Mesendoderm (in vitro differentiated cells): ENCODE results near the gene ZNF618.

Source experiments
- DNase-seq: peaks from one replicate; pipeline ENCODE4 v3.0.0; 2013
- H2AK5ac ChIP-seq: 2 replicates; pipeline ENCODE4 v1.6.1; 2013; ENCODE audit warnings: low read length, inconsistent platforms
- H2BK120ac ChIP-seq: 2 replicates; pipeline ENCODE4 v1.6.1; 2013; ENCODE audit warnings: low read depth, mild to moderate bottlenecking, low read length, moderate library complexity, mixed read lengths
- H2BK15ac ChIP-seq: replicated peaks from 2 replicates; pipeline ENCODE4 v1.6.1; 2013; ENCODE audit warnings: low read depth, mild to moderate bottlenecking, moderate library complexity
- H2BK5ac ChIP-seq: 2 replicates; pipeline ENCODE4 v1.6.1; 2013; ENCODE audit warnings: low read length, inconsistent platforms
- H3K18ac ChIP-seq: 2 replicates; pipeline ENCODE4 v1.6.1; 2013; ENCODE audit warnings: mild to moderate bottlenecking, low read length, mixed read lengths
- H3K23ac ChIP-seq: one replicate; pipeline ENCODE4 v1.6.1; 2013; ENCODE audit warnings: low read length
- H3K27ac ChIP-seq: 2 replicates; pipeline ENCODE4 v1.5.1; 2013; ENCODE audit warnings: low read depth, mild to moderate bottlenecking, inconsistent platforms, low read length, moderate library complexity
- H3K27me3 ChIP-seq: 2 replicates; pipeline ENCODE4 v1.6.1; 2013; ENCODE audit warnings: low read length, control low read depth, mild to moderate bottlenecking, inconsistent platforms; ENCODE audit not compliant: insufficient read depth, poor library complexity
- H3K36me3 ChIP-seq: 2 replicates; pipeline ENCODE4 v1.6.1; 2013; ENCODE audit warnings: low read length, inconsistent platforms; ENCODE audit not compliant: control insufficient read depth, insufficient read depth
- H3K4ac ChIP-seq: one replicate; pipeline ENCODE4 v1.6.1; 2013; ENCODE audit warnings: low read depth, mild to moderate bottlenecking, low read length, moderate library complexity
- H3K4me1 ChIP-seq: 2 replicates; pipeline ENCODE4 v1.6.1; 2013; ENCODE audit warnings: low read depth, low read length, inconsistent platforms; ENCODE audit not compliant: control insufficient read depth
- H3K4me2 ChIP-seq: 2 replicates; pipeline ENCODE4 v1.6.1; 2013; ENCODE audit warnings: low read length
- H3K4me3 ChIP-seq: 2 replicates; pipeline ENCODE4 v1.5.1; 2013; ENCODE audit warnings: mild to moderate bottlenecking, low read length
- H3K56ac ChIP-seq: one replicate; pipeline ENCODE4 v1.6.1; 2013; ENCODE audit warnings: low read length
- H3K79me1 ChIP-seq: 2 replicates; pipeline ENCODE4 v1.6.1; 2013; ENCODE audit warnings: low read length, inconsistent platforms
- H3K79me2 ChIP-seq: 2 replicates; pipeline ENCODE4 v1.6.1; 2013; ENCODE audit warnings: mild to moderate bottlenecking, low read length; ENCODE audit not compliant: control insufficient read depth, insufficient read depth
- H3K9ac ChIP-seq: 2 replicates; pipeline ENCODE4 v1.6.1; 2013; ENCODE audit warnings: low read length, inconsistent platforms
- H4K5ac ChIP-seq: one replicate; pipeline ENCODE4 v1.6.1; 2013; ENCODE audit warnings: low read length
- H4K8ac ChIP-seq: one replicate; pipeline ENCODE4 v1.6.1; 2013; ENCODE audit warnings: low read depth, mild to moderate bottlenecking, control low read depth, low read length, moderate library complexity
- WGBS: extraction: QIAGEN DNeasy Blood & Tissue Kit; methylation state at CpG from one replicate; pipeline ENCODE4 v1.1.7; 2013; ENCODE audit warnings: low lambda C conversion rate, missing lambda C conversion rate; ENCODE audit not compliant: insufficient coverage; ENCODE audit errors: extremely low coverage; 5-methylcytosine and 5-hydroxymethylcytosine counted together

The ZNF618 gene

DNA sequence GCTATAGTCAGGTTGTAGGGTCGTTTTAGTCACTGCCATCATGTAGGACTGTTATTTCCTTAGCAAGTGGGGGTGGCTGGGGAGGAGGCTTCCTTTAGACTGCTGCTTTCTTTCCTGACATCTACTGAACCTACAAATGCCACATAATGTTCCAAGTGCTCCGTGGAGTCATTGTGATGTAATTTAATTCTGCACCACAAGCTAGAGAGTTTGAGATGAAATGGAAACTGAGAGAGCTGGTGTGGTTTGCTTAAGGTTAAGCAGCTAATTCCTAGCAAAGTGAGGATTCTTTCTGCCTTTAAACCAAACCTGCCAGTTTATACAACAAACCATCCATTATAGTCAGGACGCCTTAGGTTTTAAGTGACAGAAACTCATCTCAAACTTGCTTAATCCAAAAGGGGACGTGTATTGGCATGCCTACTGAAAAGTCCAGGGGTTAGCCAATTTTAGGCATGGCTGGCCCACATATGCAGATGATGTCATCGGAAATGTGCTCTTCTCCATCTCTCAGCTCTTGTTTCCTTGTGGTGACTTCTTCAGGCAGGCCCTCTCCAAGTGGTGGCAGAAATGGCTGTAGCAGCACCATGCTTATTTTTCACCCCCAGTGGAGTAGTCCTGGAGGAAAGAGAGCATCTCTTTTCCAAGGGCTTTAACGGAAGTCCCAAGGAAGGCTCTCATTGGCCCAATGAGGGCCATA lies 30.5 kb downstream of the ZNF618 start:
- Histone ChIP-seq H3K9ac (no peak overlapping the region), H2BK15ac (no peak overlapping the region), H2BK5ac (no peak overlapping the region), H3K23ac (no peak overlapping the region), H3K4ac (no peak overlapping the region), H2AK5ac (no peak overlapping the region), H3K4me1 (no peaks in the 10 kb centered on the region), H4K8ac (no peak overlapping the region), H3K4me2 (no peak overlapping the region), H3K79me2 (peaks cover 5% of the 10 kb centered on the region), H3K27me3 (no peaks in the 10 kb centered on the region), H3K4me3 (no peak overlapping the region), H3K36me3 (no peaks in the 10 kb centered on the region), H2BK120ac (no peak overlapping the region), H4K5ac (no peak overlapping the region), H3K56ac (no peak overlapping the region), H3K79me1 (peaks cover 23% of the 10 kb centered on the region), H3K18ac (no peak overlapping the region), H3K27ac (no peak overlapping the region)
- no CpG with 5 or more reads among the region's 6 CpGs for WGBS
- no peak for DNase-seq

GRCh38 chr9:113907282-113907681 lies 31.2 kb downstream of the ZNF618 start:
- Histone ChIP-seq H3K79me2 (peaks cover 5% of the 10 kb centered on the region), H2BK15ac (no peak overlapping the region), H3K18ac (no peak overlapping the region), H3K4me3 (no peak overlapping the region), H3K4ac (no peak overlapping the region), H3K27ac (no peak overlapping the region), H3K4me1 (no peaks in the 10 kb centered on the region), H3K56ac (no peak overlapping the region), H4K8ac (no peak overlapping the region), H3K23ac (no peak overlapping the region), H2BK120ac (no peak overlapping the region), H3K36me3 (no peaks in the 10 kb centered on the region), H3K27me3 (no peaks in the 10 kb centered on the region), H2BK5ac (no peak overlapping the region), H3K9ac (no peak overlapping the region), H3K4me2 (no peak overlapping the region), H3K79me1 (peaks cover 22% of the 10 kb centered on the region), H2AK5ac (no peak overlapping the region), H4K5ac (no peak overlapping the region)
- no peak for DNase-seq
- WGBS: no CpG with 5 or more reads among the region's 5 CpGs

DNA sequence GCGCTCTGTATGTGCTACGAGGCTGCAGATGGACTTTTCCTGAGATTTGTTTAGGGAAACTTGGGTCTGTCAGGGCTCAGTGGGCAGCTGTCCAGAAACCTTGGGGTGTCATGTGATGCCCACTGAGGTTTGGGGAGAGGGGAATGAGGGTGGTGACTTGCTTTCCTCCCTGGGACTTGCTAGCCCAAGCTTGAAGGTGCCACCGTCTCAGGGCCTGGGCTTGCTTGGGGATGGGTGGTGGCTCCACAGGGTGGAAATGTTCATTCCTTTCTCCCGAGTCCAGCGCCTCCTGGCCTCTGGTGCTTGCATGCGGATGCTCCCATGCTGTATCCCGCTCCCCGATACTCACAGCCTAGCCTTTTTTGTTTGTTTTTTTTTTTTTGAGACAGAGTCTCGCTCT lies 33.3 kb downstream of the ZNF618 start:
- no CpG with 5 or more reads among the region's 9 CpGs for WGBS
- no peak for DNase-seq
- Histone ChIP-seq H3K36me3 (no peaks in the 10 kb centered on the region), H3K4me3 (no peak overlapping the region), H3K79me2 (peaks cover 7% of the 10 kb centered on the region), H4K5ac (no peak overlapping the region), H3K4me2 (no peak overlapping the region), H3K23ac (no peak overlapping the region), H2AK5ac (no peak overlapping the region), H3K56ac (no peak overlapping the region), H4K8ac (no peak overlapping the region), H3K79me1 (peaks cover 30% of the 10 kb centered on the region), H3K27me3 (no peaks in the 10 kb centered on the region), H3K9ac (no peak overlapping the region), H3K4ac (no peak overlapping the region), H2BK120ac (no peak overlapping the region), H2BK5ac (no peak overlapping the region), H3K27ac (no peak overlapping the region), H2BK15ac (no peak overlapping the region), H3K4me1 (no peaks in the 10 kb centered on the region), H3K18ac (no peak overlapping the region)

GRCh38 chr9:113910036-113910639 lies 34.0 kb downstream of the ZNF618 start:
- no peak overlapping the region for H3K4me3 ChIP-seq
- no peak overlapping the region for H3K4me2 ChIP-seq
- no peaks in the 10 kb centered on the region for H3K27me3 ChIP-seq
- no peak overlapping the region for H3K56ac ChIP-seq
- H3K18ac ChIP-seq: no peak overlapping the region
- H3K23ac ChIP-seq: no peak overlapping the region
- no peak overlapping the region for H3K9ac ChIP-seq
- H3K4me1 ChIP-seq: no peaks in the 10 kb centered on the region
- H3K79me1 ChIP-seq: peaks cover 32% of the 10 kb centered on the region
- H2BK120ac ChIP-seq: no peak overlapping the region
- no peak overlapping the region for H4K8ac ChIP-seq
- peaks cover 7% of the 10 kb centered on the region for H3K79me2 ChIP-seq
- H4K5ac ChIP-seq: no peak overlapping the region
- no peak for DNase-seq
- no peak overlapping the region for H3K27ac ChIP-seq
- no peak overlapping the region for H2BK5ac ChIP-seq
- H3K36me3 ChIP-seq: no peaks in the 10 kb centered on the region
- H2AK5ac ChIP-seq: no peak overlapping the region
- H3K4ac ChIP-seq: no peak overlapping the region
- WGBS: no CpG with 5 or more reads among the region's 11 CpGs
- no peak overlapping the region for H2BK15ac ChIP-seq

DNA sequence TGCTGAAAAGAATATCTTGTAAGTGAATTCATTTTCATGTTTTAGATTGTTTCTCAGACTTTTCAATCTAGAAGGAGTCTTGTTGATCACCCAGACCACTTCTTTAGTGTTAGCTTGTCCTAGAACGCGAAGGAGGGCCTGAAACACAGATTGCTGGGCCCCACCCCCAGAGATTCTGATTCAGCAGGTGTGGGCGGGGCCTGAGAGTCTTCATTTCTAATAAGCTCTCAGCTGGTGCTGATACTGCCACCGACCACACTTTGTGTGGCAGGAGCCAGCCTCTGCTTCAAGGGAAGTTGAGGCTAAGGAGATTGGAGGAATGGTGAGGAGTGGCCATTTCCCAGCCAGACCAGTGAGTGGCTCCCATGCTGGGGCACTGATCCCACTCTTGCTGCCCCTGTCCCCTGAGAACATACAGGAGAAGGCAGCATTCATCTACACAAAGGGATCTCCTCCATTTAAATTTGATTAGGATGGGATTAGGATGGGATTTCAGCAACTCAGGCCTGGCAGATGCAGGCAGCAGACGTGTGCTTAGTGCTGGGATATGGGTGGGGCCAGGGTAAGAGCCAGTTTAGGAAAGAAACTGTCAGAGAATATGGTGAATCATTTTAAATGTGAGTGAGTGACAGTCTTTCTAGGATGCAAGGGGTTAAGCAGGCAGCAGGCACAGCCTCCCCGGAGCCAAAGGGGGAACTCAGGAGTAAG lies 35.9 kb downstream of the ZNF618 start:
- H3K56ac ChIP-seq: no peak overlapping the region
- H2AK5ac ChIP-seq: no peak overlapping the region
- H4K8ac ChIP-seq: no peak overlapping the region
- no peak overlapping the region for H2BK15ac ChIP-seq
- H3K9ac ChIP-seq: no peak overlapping the region
- no peak overlapping the region for H2BK5ac ChIP-seq
- H3K4ac ChIP-seq: no peak overlapping the region
- H3K23ac ChIP-seq: no peak overlapping the region
- DNase-seq: no peak
- H3K18ac ChIP-seq: no peak overlapping the region
- no peak overlapping the region for H2BK120ac ChIP-seq
- H3K4me1 ChIP-seq: no peaks in the 10 kb centered on the region
- peaks cover 32% of the 10 kb centered on the region for H3K79me1 ChIP-seq
- H4K5ac ChIP-seq: no peak overlapping the region
- peaks cover 5% of the 10 kb centered on the region for H3K79me2 ChIP-seq
- H3K4me2 ChIP-seq: no peak overlapping the region
- no peaks in the 10 kb centered on the region for H3K36me3 ChIP-seq
- WGBS: no CpG with 5 or more reads among the region's 6 CpGs
- H3K27ac ChIP-seq: no peak overlapping the region
- H3K27me3 ChIP-seq: no peaks in the 10 kb centered on the region
- H3K4me3 ChIP-seq: no peak overlapping the region
